K562 (cell line): Measurements from ENCODE around the gene BICDL1. TPM values are rescaled to one million over a fixed set of nuclear protein-coding genes. Genes with fewer than 3 reads are reported as not detected.
A peak's percentile ranks its signal among the peaks of the same experiment; 100 is the strongest.

Experiments used
- BDP1 ChIP-seq: IDR thresholded peaks from 3 replicates; pipeline ENCODE4 v1.6.1; 2011; ENCODE audit not compliant: insufficient read length, insufficient read depth
- CREB1 ChIP-seq, 2 experiments: sonication (generic) in 1 of 2; formaldehyde crosslinking in 1 of 2; IDR thresholded peaks; 2 replicates each; pipeline versions ENCODE4 v1.6.1 to v1.8.0; 2012 to 2022; ENCODE audit warnings: inconsistent platforms in 1 of 2, mild to moderate bottlenecking in 1 of 2, missing genetic modification reagents in 1 of 2, moderate library complexity in 1 of 2
- DMBX1 ChIP-seq: fragments of 250-450 bp; sonication (Bioruptor Pico); IDR thresholded peaks from 2 replicates; pipeline ENCODE4 v1.8.0; 2022; ENCODE audit warnings: inconsistent platforms, mild to moderate bottlenecking, moderate library complexity, borderline replicate concordance
- ELF2 ChIP-seq: fragments of 250-450 bp; sonication (Bioruptor Pico); IDR thresholded peaks from 2 replicates; pipeline ENCODE4 v1.5.0; 2021; ENCODE audit warnings: mild to moderate bottlenecking
- ETV6 ChIP-seq, 3 experiments: fragments of 150-350 bp in 1 of 3; sonication (generic) in 1 of 3; formaldehyde crosslinking in 1 of 3; IDR thresholded peaks; 2 replicates each; pipeline versions ENCODE4 v1.6.1 to v1.8.0; 2014 to 2022; ENCODE audit warnings: borderline replicate concordance in 2 of 3, low read depth in 2 of 3, antibody characterized with exemption in 1 of 3, low read length in 1 of 3, mild to moderate bottlenecking in 1 of 3, missing genetic modification reagents in 1 of 3
- EZH2 ChIP-seq: IDR thresholded peaks from 2 replicates; pipeline ENCODE4 v1.6.1; 2012; ENCODE audit warnings: low read depth, mild to moderate bottlenecking, inconsistent platforms, low read length, borderline replicate concordance
- MTA1 ChIP-seq: fragments of 450-650 bp; IDR thresholded peaks from 2 replicates; pipeline ENCODE4 v1.6.1; 2017; ENCODE audit warnings: borderline replicate concordance
- MTF1 ChIP-seq: fragments of 250-450 bp; sonication (Bioruptor Pico); IDR thresholded peaks from 2 replicates; pipeline ENCODE4 v1.9.0; 2021; ENCODE audit warnings: moderate library complexity, mild to moderate bottlenecking, inconsistent platforms, borderline replicate concordance
- NFE2 ChIP-seq: IDR thresholded peaks from 2 replicates; pipeline ENCODE4 v1.6.1; 2014; ENCODE audit warnings: antibody characterized with exemption, low read depth
- PHF8 ChIP-seq: fragments of 200-600 bp; sonication (generic); IDR thresholded peaks from 2 replicates; pipeline ENCODE4 v1.6.1; 2012; ENCODE audit warnings: mixed run types, mild to moderate bottlenecking, inconsistent platforms, low read length, moderate library complexity, borderline replicate concordance
- POLR2H ChIP-seq: IDR thresholded peaks from 2 replicates; pipeline ENCODE4 v1.6.1; 2016; ENCODE audit warnings: missing genetic modification characterization, low read depth, mild to moderate bottlenecking, control low read depth, missing compliant biosample characterization, moderate library complexity
- RBBP5 ChIP-seq: fragments of 200-600 bp; sonication (generic); IDR thresholded peaks from 2 replicates; pipeline ENCODE4 v1.6.1; 2012; ENCODE audit warnings: borderline replicate concordance, mild to moderate bottlenecking, low read length, control low read depth, inconsistent platforms; ENCODE audit not compliant: insufficient read depth, poor library complexity, severe bottlenecking
- SMARCB1 ChIP-seq: IDR thresholded peaks from 2 replicates; pipeline ENCODE4 v1.6.1; 2011; ENCODE audit warnings: improper control_type of control experiment, low read depth; ENCODE audit not compliant: insufficient read length
- SRSF9 ChIP-seq: fragments of 200-400 bp; formaldehyde crosslinking; IDR thresholded peaks from 2 replicates; pipeline ENCODE4 v1.6.1; 2017; ENCODE audit warnings: low read depth, low read length, borderline replicate concordance
- WHSC1 ChIP-seq: IDR thresholded peaks from one replicate; pipeline ENCODE4 v1.6.1; 2012; ENCODE audit warnings: low read length, control low read depth, inconsistent platforms
- ZBTB11 ChIP-seq, 3 experiments: fragments of 200-800 bp in 1 of 3; fragments of 250-450 bp in 1 of 3; fragments of 450-650 bp in 1 of 3; sonication (Bioruptor Pico) in 1 of 3; sonication (Bioruptor generic) in 1 of 3; formaldehyde crosslinking in 1 of 3; IDR thresholded peaks; 2 replicates each; pipeline versions ENCODE4 v1.6.1 to v1.8.0; 2016 to 2022; ENCODE audit warnings: mild to moderate bottlenecking in 2 of 3, missing genetic modification characterization in 2 of 3, missing compliant biosample characterization in 1 of 3, moderate library complexity in 1 of 3
- ZNF263 ChIP-seq: sonication (generic); formaldehyde crosslinking; IDR thresholded peaks from 2 replicates; pipeline ENCODE4 v1.8.0; 2022; ENCODE audit warnings: mild to moderate bottlenecking, missing genetic modification reagents, borderline replicate concordance
- ZNF609 ChIP-seq: sonication (generic); formaldehyde crosslinking; IDR thresholded peaks from 2 replicates; pipeline ENCODE4 v1.8.1; 2023; ENCODE audit warnings: missing genetic modification reagents, mild to moderate bottlenecking, borderline replicate concordance
- ZNF696 ChIP-seq: fragments of 250-450 bp; sonication (Bioruptor Pico); conservative IDR thresholded peaks from 2 replicates; pipeline ENCODE4 v1.4.0; 2020; ENCODE audit warnings: mild to moderate bottlenecking, moderate library complexity
- polyA plus RNA-seq, 8 experiments: library from polyadenylated mRNA; depleted of rRNA in 4 of 8; stranded (reverse) in 5 of 8; unstranded in 3 of 8; fragments of >200 nt; fragmentation: Nextera tagmentation in 2 of 8; fragmentation: Illumina TruSeq in 1 of 8; extraction: Ambion mirVana in 2 of 8; extraction: Trizol in 1 of 8; gene quantifications; 2 replicates each; pipeline versions ENCODE4 v1.2.1 to v1.2.3, GENCODE V29; 2011 to 2014; ENCODE audit warnings: inconsistent platforms in 1 of 8, missing spikeins in 1 of 8
- total RNA-seq, 7 experiments: library from RNA; depleted of rRNA in 6 of 7; stranded (reverse); fragments of >200 nt in 6 of 7; fragmentation: Illumina TruSeq in 2 of 7; extraction: Trizol in 2 of 7; gene quantifications; 2 replicates each; pipeline versions ENCODE4 v1.2.1 to v1.2.3, GENCODE V29; 2011 to 2021; ENCODE audit warnings: low replicate concordance in 1 of 7

Gene BICDL1
- total and polyA plus RNA-seq, 9 of the 15 experiments (the other 6 are each of a cell fraction or from before 2014, with no cell fraction given): 0.06 to 2.0 (median 0.58) TPM

- TF ChIP-seq PHF8 (0 out of 2 replicates have a peak, but pooled peaks have one; percentile 30), BDP1 (no peak), ZBTB11 (CRISPR knock-in tag; IDR thresholded peaks at IDR 0.05) (peak in 1 of 3 experiments; percentile 81; a peak in 2 of 6 replicates), WHSC1 (no peak), EZH2 (no peak), ETV6 (IDR thresholded peaks at IDR 0.05; ENCODE audit: borderline replicate concordance in 1 of 2, low read depth in 2 of 2, low read length in 1 of 2) (0 out of 4 replicates have a peak, but pooled peaks of 1 of the 2 experiments have one; percentile 23), ETV6 (CRISPR knock-in tag; IDR thresholded peaks at IDR 0.05; ENCODE audit: borderline replicate concordance) (no peak), RBBP5 (peak; percentile 2), POLR2H (tag) (peak; percentile 39; the same call in 1 of the 2 replicates), MTF1 (CRISPR knock-in tag) (no peak), SRSF9 (no peak), CREB1 (IDR thresholded peaks at IDR 0.05) (no peak), CREB1 (CRISPR knock-in tag; IDR thresholded peaks at IDR 0.05) (no peak), ELF2 (CRISPR knock-in tag) (no peak), ZNF609 (CRISPR knock-in tag) (no peak; the same call in 1 of the 2 replicates), NFE2 (no peak), DMBX1 (no peak), ZNF263 (CRISPR knock-in tag) (peak; percentile 90; the same call in 1 of the 2 replicates), MTA1 (no peak), ZNF696 (no peak), SMARCB1 (no peak)
Measured at GRCh38 chr12:120116441-120116791, 127.4 kb downstream of the BICDL1 start, which contains the start of gene RAB35 (continued).
